HG03354 (cell line): ENCODE measurements around the gene POLR2H.
A peak's percentile ranks its signal among the peaks of the same experiment; 100 is the strongest.

Source experiments
- ATAC-seq: cut with Tn5 transposase; IDR thresholded peaks from one replicate; pipeline ENCODE4 v1.9.1; 2021; ENCODE audit warnings: mild to moderate bottlenecking; ENCODE audit not compliant: unreplicated experiment, poor library complexity, severe bottlenecking

POLR2H gene

GRCh38 chr3:184350618-184351017 is 10.9 kb upstream of the POLR2H start:
- ATAC-seq: no peak

DNA sequence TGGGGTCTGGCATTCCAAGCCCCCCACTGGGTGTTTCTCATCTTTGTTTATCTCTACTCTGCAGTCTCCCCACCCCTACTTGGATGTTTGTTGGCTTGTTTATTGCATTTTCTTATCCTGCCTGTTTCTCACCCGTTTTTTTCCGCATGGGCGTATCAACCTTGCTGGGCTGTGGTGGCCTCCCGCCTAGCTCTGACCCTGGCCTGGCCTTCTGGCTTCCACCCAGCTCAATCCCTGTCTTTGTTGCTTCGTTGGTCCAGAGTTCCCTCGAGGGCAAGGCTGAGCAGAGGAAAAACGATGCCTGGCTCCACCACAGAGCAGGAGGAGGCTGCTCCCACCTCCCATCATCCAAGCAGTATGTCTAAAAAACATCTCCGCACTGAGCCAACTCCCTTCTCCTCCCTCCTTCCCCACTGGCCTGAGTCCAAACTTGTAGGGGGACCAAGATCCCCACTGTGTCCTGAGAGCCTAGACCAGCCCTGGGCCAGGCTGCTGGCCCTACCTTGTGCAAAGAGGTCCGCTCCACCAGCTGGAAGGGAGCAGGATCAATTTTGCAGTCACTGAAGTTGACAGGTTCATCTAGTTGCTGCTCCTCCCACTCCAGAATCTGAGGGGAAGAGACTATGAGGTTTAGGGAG is 9.9 kb upstream of the POLR2H start:
- no peak for ATAC-seq

DNA sequence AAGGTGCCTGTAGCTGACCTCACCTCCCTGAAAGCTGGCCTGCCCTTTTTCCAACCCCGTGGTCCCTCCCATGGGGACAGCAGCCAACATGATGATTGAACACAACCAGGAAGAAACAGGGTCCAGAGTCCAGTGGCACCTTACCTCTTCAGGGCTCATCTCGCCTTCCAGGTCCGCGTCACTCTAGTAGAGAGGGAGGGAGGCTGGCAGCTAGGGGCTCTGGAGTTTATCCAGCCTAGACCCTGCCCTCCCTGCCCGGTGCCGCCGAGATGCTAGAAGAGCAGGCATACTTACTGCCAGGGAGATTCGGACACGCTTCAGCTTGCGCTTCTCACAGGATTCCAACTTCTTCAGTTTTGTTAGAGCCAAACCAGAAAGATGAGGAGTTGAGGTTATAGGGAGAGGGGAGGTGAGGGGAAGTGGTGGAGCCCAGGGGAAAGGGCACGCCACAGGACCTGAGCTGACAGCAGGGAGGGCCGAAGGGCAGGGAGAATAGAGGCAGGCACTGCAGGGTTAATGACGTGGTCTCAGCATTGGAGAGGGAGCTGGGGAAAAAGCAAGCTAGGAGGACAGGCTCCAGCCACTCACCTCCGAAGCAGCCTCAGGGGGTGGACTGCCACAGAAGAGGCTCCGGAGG is 9.2 kb upstream of the POLR2H start:
- ATAC-seq: no peak

DNA sequence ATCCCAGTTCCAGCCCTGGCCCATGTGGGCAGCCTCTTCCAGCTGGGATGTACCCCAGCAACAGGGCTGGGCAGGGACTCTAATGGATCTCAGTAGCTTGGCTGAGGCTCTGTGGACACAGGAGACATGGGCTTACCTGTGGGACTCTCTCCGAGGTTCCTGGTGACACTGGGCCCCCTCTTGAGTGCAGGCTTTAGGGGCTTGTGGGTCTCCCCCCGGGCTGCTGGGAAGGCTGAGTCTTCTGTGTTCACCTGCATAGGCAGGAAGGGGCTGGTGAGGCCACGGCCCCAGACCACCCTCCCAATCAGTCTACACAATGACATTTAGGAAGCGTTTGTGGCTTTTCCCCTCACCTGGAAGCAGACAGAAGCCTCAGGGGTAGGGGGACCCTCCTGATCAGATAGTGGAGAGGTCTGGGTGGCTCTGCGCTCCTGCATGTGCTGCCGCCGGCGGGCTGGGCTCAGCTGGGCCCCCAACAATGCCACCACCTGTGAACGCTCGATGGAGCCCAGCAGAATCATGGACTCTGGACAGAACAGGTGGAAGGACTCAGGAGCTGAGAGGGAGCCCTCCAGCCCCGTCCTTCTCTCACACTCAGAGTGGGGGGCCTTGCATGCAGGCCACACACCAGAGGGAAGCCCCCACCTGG is 8.5 kb upstream of the POLR2H start:
- ATAC-seq: no peak

GRCh38 chr3:184353546-184353941 is 8.0 kb upstream of the POLR2H start:
- ATAC-seq: no peak

- ATAC-seq: peak; percentile 57
These were observed 7.3 kb upstream of the POLR2H start for GRCh38 chr3:184354121-184354728.

- no peak for ATAC-seq
These were observed 6.8 kb upstream of the POLR2H start for GRCh38 chr3:184354754-184355153.

DNA sequence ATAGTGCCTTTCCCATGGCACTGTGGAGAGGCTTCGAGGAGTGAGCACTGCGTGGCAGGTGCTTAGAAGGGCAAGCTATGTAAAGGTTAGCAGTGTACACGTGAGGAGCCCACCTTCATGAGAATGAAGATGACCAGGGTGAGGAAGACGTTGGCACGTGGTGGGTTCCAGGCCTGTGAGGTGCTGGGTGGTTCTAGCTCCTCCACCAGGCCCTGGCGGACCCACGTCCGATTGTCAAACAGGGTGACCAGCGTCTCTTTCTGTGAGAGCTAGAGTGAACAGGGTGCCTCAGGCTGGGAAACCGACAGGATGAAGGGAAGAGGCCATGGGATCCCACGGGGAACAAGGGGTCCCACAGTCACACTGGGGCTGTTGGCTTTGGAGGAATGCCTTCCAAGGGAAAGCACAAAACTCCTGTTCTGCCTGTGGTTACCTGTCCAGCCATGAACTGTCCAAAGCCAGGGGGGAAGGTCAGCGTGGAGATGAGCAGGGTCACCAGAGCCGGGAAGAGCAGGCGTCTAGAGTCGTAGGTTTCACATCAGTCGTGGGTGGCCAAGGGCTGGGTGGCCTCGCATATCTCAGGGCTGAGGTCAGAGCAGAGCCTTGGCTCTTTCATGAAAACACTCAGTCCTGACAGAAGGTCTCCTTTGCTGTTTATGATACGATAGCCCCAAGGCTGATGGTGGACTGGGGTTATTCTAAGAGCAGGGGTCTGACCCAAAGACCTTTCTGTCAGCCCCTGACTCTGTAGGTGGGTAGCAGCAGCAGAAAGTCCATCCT is 6.1 kb upstream of the POLR2H start:
- no peak for ATAC-seq

DNA sequence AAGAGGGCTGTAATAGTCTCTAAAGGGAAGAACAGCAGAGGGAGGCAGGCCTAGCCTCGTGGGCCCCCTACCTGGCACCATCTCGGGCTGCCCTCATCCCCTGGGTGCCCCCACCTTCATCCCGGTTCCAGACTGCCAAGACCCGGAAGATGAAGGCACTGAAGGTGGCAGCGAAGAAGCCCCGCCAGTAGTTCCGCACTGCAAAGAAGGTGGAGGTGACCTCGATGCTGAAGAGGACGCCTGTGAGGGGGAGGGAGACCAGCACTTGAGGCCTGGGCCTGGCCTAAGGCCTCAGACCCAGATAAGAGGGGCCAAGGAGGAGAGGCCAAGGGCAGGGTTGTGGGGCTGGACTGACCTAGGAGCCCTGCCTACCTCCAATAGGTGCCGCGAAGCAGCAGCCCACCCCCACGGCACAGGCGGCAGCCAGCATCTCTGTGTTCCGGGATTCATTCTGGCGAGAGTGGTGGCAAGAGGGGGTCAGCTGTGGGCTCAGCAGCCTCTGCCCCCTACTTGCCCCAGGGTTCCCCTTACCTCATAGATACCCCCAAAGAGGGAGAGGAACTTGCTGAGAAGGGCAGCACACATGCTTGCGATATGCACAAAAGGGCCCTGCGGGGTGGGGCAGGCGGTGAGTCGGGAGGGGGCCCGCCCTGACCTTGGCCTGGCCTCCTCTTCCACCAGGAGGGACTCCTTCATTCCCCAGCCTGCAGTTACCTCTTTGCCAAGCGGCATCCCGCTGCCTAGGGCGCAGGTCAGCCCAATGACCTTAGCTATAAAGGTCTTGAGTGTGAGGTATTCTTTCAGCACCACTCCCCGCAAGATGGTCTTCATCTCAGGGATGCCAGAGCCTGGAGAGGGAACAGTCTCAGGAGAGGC is 4.0 kb upstream of the POLR2H start:
- ATAC-seq: no peak

GRCh38 chr3:184358124-184358767 is 3.3 kb upstream of the POLR2H start:
- no peak for ATAC-seq

DNA sequence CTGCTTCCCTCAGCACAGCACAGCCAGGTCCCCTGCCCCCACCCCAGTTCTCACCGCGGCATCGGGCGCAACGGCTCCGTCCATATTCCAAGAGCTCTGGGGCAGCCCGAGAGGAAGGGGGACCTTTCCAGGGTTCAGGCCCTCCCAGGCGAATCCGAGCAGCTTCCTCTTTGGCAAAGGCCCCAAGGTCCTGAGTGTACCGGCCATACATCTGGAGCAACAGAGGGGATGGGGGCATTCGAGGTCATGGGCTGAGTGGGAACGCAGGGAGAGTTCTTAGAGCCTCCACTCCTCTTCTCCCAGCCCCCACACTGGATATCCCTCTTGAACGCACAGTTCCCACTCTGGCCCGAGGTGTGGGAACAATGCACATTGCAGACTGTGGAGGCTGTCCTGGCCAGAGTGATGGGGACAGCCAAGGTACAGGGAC is 2.6 kb upstream of the POLR2H start:
- ATAC-seq: no peak

DNA sequence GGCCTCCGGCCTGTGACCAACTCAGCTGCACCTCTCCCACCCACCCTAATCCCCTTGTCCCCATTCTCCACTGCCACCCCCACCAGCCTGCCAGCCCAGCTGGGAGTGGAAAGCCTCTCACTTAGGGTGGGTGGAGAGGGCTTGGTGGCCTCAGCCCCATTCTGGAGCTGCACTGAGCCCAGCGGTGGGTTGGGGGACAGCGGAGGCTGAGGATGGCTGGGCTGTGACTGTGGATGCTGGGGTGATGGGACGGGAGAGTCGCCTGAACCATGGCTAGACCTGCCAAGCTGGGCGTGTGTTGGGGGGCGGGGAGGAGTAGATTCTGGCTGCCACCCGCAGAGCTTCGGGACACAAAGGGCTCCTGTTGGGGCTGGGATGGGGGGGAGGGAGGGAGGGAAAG is 1.9 kb upstream of the POLR2H start:
- ATAC-seq: no peak

DNA sequence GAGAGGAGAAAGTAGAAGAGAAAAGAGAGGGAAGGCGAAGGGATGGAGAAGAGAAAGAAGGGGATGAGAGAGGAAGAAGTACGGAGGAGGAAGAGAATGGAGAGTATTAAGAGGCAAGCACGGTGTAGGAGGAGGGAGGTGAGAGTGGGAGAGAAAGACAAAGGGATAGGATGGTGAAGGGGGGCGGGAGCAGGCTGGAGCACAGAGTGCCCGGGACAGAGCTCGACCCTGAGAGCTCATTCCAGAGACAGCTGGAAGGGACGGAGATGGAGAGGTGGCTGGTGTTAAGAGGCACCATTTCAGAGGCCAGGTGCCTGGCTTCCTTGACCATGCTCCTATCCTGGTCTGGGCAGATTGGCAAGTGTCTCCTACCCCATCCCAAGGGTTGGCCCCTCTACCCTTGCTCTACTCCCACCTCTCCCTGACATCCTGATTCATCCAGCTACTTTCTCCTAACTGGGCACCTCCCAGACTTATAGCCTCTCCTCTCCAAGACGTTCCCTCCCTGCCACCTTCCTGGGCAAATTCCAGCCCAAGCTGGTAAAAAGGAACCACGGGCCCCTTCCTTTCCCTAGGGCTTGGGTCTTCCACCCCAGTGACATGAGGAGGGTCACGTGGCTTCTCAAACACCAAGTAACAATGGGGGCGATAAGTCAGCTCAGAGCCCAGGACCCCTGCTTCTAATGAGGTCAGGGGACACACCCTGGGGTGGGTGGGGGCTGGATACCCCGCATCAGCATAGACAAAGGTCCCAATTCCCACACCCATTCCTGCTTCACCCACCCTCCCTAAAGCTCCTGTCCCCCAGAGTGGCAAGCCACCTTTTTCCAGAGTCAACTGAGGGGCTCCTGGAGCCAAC is 1.2 kb upstream of the POLR2H start:
- ATAC-seq: no peak

DNA sequence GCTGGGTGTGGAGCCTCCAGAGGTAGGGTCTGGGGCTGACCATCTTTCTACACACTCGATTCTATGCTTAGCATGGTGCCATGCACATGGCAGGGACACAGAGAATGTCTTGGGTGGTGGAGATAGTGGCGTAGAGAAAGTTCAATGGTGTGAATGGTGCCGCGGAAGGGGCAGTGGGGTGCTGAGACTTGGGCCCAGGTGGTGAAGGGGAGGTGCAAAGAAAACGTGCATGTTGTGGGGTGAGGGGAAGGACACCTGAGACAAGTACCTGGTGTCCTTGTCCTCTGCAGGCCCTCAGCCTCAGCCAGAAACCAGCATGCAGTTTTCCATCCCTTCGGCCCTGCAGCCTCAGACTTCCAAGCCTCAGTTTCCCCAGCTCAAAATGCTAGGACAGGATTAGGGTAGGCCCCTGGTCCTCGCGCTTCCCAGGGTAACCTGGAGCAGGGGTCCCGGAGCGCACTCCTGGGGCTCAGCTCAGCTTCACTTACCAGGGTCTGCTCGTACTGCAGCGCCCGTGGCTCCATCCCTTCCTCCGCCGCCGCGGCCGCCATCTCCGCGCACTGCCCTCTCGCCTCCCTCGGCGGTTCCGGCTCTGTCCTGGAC is 480 bp upstream of the POLR2H start:
- no peak for ATAC-seq

DNA sequence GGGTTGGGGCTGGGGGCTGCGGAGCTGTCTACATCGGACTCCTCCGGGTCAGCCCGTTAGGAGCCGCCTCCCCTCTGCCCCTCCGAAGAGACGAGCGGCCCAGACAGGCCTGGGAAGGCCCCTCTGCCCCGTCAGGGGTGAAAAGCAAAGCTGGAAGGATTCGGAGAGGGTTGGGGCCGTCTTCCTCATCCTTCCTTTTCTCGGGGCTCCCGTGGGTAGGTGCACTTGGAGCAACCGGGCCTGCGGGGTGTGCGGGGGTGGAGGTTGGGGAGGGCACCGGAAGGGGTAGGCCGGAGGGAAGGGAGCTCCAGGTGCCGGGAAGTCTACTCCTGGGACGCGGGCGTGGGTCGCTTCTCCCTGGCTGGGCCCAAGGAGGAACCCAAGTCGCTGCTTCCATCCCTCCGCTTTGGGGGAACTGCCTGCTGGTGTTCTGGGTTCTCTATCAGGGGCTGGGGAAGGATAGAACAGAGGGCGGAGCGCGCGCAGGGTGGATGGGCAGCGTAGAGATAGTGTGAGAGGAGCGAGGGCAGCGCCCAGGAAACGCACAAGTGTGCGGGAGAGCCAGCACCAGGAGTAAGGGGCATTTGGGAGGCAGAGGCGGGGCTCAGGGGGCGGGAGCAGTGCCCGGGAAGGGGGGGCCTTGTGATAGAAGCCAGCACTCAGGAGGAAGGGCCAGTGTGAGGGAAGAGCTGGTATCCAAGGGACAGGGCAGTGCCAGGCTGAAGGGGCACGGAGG is 590 bp downstream of the POLR2H start:
- peak; percentile 13 for ATAC-seq

DNA sequence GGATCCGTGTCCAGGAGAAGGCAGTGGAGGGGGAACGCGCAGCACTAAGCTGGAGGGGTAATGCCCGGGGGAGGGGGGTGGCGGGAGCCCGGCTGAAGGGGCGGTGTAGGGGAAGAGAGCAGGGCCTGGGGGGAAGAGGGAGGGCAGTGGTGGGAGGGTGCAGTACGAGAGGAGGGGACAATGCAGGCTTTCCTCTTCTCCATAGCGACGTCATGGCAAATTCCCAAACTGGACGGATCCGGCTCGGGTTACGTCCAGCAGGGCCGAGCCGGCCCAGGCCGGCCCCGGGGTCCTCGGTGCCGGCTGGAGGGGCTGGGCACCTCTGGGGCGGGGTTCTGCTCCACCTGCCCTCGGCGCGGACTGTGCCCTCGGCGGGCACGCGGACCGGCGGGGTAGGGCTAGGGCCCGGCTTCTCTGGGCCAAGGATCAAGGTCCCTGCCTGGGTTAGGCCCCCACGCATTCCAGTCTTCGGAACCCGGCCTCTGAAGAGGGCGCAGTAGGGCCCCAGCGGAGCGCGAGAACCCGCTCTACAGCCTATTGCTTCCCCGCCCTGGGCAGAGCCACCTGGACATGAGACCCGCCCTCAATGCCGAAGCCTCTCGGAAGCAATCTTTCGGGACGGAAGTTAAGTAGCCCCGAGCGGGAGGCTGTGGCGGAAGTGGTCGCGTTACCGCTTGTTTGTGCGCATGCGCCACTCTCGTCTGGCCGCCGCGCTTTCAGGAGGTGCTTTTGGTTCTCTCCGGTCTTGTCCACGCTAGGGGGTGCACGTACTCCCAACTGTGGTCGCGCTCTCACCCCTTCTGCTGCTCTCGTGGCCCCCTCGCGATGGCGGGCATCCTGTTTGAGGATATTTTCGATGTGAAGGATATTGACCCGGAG is 1.4 kb downstream of the POLR2H start:
- ATAC-seq: peak; percentile 91
